NCI-H345 (cell line): ENCODE data around the gene FAM25G.
"Not testable (repeated sequence)": the region's sequence is repeated elsewhere in the genome, so short reads cannot be mapped to it uniquely, and the experiment has no call there.

ENCODE experiments used
- DNase-seq: peaks from one replicate; lab custom pipeline; 2025; lab: John Stamatoyannopoulos, UW

Gene FAM25G

GRCh38 chr10:47491600-47491999 is at the start of gene FAM25G:
TSS of gene FAM25G (minus strand) at chr10:47491700. CDS start at chr10:47491674, 26 bp downstream.
- not testable (repeated sequence) for DNase-seq

DNA sequence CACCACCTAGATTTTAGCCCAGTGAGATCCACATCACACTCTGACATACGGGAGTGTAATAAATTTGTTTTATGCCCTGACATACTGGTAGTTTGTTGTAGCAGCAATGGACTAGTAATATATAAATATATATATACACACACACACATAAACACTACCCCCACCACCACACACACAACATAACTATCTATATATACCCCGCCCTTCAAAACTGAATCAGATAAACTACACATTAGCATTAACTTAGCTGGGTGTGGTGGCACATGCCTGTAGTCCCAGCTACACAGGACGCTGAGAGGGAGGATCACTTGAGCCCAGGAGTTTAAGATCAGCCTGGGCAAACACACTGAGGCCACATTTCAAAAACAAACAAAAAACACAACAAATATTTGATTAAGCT is 44.9 kb upstream of the FAM25G start:
- DNase-seq = not testable (repeated sequence)

DNA sequence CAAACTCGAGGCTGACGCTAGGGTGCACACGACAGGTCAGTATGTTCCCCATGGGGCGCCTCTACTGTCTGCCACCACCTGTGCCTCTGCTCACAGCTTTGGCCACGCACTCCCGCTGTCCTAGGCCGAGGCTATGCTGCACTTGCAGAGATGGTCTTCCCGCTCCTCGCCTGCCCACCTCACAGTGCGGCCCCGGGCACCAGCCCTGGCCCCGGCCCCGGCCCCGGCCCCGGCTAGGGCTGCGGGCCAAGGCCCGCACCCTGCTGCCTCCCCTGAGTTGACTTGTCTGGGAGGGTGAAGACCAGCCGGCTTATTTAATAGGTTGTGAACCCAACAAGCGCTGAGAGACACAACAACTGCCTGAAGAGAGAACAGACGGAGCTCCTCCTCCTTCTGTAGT is 32.0 kb upstream of the FAM25G start, which contains the start of gene AGAP9:
Gene AGAP9 (minus strand): TSS at position 164 of the 400 bp plus-strand sequence. CDS start 112 bp downstream, at position 52.
- DNase-seq = not testable (repeated sequence)

DNA sequence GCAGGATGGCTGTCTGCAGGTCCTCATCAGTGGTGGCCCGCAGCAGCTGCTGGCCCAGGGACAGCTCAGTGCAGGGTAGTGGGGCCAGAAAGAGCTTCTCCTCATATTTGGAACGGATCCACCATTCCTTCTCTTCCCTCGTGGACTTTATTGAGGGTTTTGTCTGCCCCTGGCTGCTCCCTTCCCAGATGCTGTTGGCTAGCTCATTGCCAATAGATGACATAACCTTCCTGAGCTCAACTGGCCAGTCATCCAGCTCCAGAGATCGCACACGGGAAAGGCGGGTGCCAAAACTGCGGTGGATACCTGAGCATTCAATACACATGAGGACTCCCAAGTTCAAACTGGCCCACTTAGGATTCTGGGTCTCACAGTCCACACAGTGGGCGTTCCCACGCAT is 10.8 kb upstream of the FAM25G start:
- not testable (repeated sequence) for DNase-seq

DNA sequence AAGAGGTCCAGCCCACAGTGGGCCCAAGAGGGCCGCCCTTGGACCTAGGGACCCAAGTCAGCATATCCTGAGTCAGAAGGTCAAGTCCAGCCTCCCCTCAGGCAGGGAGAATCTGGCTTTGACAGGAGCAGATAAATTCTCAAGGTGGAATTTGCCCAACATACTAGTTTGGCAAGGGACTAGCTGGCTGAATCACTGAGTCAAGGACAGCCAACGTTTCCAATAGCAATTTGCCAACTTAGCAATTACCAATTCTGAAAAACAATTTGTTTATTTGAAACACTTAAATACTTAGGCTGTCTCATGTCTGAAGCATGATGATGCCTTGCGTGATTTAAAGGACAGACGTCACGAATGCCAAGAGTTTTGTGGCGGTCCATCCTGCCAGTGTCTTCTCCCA is 2.7 kb upstream of the FAM25G start:
- DNase-seq = not testable (repeated sequence)

DNA sequence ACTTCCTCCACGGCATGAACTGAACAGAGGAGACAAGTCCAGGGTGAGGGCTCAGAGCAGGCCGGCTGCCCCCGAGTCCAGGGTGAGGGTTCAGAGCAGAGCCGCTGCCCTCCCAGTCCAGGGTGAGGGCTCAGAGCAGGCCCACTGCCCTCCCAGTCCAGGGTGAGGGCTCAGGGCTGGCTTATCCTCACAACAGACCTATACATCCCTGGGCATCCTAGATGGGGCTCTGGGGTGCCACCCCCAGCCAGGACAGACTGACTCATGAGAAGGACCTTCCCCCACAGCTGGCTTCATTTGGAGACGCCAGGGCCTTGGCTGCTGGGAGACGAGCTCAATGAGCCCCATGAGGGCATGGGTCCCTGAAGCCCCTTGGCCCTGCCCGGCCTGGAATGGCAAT is 1.9 kb downstream of the FAM25G start:
- not testable (repeated sequence) for DNase-seq

DNA sequence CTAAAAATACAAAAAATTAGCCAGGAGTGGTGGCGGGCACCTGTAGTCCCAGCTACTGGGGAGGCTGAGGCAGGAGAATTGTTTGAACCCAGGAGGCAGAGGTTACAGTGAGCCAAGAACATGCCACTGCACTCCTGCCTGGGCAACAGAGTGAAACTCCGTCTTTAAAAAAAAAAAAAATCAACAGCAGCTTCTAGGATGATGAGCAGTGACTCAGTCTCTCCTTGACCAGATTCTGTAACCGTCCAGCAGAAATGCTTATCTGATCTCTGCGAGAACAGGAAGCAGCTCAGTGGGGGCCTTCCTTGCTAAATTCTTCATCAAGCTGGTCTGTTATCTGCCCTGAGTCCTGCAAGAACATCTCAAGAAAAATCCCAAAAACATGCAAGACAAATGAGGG is 5.6 kb downstream of the FAM25G start:
- DNase-seq = not testable (repeated sequence)

DNA sequence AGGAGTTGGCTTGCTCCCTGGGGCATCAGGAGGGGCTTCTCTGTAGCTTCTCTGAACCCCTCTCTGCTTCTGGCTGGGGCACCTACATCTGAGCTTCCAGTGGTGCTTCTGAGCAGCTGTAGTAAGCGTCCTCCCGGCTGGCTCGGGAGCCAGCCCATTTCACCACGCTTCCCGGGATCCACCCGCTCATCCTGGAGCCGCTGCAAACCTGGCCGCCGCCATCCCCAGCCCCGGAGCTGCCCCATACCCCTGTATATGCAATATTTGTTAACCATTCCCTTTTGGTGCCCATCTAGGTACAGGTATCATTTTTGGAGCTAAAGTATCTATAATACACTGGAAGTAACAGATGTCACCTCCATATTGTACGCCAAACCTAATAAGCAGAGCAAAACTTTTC is 6.7 kb downstream of the FAM25G start:
- DNase-seq = not testable (repeated sequence)

- not testable (repeated sequence) for DNase-seq
Observed at GRCh38 chr10:47483923-47484322, 7.6 kb downstream of the FAM25G start, which contains the start of gene ANXA8. TSS of gene ANXA8 (minus strand) at chr10:47484115. CDS start at chr10:47483933, 182 bp downstream.

- not testable (repeated sequence) for DNase-seq
Observed at GRCh38 chr10:47482367-47482766, 9.1 kb downstream of the FAM25G start.

DNA sequence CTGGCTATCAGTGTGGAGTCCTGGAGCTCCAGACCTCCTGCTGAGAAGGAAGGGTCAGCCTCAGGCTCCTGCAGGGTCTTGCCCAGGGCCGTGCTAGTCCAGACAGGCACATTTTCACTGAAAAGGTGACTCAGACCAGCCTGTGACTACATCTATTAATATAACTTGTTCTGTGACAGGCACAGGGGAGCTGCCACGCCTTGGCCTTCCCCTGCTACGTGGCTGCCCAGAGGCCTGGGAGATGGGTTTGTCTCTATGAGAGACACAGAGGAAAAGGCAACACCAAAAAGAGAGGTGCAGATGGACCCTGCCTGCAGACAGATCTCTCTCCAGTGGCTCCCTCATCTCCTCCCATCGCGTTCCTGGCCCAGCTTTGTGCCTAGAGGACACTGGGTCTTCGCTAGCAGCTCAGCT is 9.7 kb downstream of the FAM25G start:
- DNase-seq = not testable (repeated sequence)

- not testable (repeated sequence) for DNase-seq
Observed at GRCh38 chr10:47481182-47481766, 10.2 kb downstream of the FAM25G start.

DNA sequence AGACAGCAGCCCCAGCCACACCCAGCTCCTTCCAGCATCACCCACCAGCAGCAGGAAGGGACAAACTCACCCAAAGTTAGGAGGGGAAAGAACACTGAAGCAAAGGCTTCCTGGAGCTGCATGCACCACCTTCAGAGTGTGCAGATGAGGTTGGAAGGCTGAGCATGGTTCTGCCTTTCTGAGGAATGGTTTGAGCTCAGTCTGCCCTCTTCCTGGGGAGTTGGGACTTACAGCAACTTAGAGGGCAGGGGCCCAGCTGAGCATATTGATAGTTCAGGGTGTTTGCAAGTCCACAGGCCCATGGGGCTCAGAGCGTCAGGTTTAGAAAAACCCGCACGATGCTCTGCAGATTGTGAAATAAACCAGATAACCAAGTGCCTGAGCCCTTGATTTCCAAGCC is 11.4 kb downstream of the FAM25G start:
- not testable (repeated sequence) for DNase-seq

- DNase-seq = not testable (repeated sequence)
Observed at GRCh38 chr10:47478114-47478513, 13.4 kb downstream of the FAM25G start.

GRCh38 chr10:47477078-47477477 is 14.4 kb downstream of the FAM25G start:
- not testable (repeated sequence) for DNase-seq

DNA sequence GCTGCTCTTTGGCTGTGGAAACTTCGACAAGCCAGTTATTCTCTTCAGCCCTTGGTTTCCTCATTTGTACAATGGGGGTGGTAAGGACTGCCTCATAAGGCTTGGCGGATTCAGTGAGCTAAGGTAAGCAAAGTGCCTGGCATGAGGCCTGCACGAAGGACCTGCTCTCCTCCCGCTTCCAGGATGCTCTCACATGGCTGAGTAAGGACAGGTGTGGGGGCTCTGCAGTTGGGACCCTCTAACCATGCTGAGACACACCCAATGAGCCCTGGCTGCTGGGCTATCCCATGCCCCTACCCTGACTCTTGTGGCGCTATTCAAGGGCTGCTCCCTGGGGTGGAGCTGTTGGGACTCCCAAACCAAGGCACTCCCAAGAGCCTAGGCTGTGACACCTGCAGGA is 16.4 kb downstream of the FAM25G start:
- DNase-seq = not testable (repeated sequence)

DNA sequence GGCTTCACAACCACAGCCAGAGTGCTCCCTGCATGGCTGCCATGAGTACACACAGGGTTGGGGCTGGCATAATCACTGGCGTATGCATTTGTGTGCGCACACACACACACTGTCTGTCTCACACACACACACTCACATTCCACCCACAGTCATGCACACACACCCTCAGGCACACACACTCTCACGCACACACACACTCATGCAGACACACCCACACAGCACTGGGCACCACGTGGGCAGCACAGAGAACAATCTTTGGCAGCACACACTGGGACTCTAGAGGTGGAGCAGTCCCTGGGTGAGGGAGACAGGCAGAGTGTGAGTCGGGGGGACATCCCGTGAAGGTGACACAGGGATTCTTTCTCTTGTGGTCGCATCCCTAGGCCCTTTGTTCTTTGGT is 18.0 kb downstream of the FAM25G start:
- DNase-seq = not testable (repeated sequence)

DNA sequence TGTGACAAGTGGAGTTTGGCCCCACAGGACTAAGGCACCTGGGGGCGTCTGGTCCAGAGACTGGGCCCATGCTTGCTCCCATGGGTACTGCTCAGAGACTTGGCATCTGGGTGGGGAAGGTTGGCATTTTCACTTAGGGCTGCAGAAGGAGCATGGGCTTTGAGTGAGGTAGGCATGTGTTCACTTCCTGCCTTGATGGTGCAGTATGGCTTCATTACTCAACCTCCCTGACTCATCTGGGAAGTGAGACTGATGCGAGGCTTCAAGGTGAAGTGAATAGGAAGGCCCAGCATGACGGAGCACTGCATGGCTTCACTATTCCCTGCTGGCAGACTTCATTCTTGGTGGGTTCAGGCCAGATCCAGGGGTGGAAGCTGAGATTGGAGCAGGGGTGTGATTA is 18.9 kb downstream of the FAM25G start:
- not testable (repeated sequence) for DNase-seq

- not testable (repeated sequence) for DNase-seq
Observed at GRCh38 chr10:47472072-47472471, 19.4 kb downstream of the FAM25G start.

DNA sequence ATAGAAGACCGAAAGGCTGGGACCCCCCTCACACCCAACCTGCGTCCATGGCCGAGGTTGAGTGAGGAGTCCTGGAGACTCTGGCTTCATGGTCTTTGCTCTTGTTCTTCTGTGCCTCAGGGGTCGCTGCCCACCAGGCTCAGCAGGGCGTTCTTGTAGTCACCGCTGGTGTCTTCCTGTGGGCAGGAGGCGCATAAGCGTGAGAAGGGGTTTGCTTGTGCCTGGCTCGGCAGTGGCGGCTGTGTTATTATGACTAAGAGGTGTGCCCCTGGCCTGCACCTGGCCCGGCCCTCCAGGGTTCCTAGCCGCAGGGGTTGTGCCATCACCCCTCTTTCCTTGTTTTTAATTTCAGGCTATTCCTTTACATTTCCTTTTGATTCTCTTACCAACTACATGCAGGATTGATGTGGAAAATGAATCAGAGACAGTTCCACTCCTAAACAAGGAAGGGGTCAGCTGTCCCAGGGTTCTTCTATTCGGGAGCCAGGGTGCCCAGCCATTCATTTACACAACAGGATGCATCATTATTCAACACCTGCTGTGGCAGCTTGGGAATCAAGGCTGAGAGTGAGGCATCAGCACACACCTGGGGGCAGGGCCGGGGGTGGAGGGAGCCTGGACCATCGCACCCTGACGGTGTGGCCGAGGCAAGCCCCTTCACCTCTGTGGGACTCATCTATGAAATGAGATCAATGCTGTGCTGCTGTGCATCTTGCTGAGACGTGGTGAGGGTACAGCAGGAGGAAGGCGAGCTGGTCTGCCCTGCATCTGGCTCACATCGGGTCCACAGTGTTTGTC is 22.6 kb downstream of the FAM25G start:
- DNase-seq = not testable (repeated sequence)

DNA sequence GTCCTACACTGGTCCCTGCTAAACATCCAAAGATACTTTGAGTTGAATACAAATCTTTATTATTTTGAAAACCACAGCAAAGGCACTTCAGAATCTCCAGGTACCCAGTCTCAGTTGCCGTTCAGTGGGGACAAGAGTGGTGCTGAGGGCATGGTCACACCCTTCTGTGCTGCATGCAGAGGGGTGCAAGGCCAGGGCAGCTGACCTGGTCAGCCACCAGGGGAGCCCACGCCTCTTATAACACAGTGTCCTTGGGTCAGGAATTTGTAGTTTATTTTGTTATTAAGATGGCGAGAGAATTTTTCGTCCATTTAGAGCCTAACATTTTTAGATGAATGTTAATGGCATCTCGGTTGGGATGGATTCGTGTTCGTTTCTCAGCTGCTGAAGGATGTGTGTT is 23.5 kb downstream of the FAM25G start:
- not testable (repeated sequence) for DNase-seq

DNA sequence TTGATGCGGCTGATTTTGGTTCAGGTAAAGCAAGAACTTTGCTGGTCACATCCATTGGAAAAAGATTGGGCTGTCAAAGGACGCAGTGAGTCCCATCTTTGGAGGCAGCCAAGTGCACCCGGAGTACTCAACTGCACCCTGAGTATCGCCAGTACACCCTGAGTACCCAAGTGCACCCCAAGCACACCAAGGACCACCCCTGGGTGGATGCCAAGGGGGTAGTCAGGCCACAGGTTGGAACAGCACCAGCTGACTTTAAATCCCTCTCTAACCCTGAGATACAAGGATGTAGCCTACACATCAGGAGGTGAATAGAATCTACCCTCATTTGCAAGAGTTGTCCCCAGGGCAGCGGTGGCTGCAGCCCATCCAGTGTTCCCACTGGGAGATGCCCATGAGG is 24.0 kb downstream of the FAM25G start:
- DNase-seq = not testable (repeated sequence)
